Neural cell (in vitro differentiated cells): ENCODE measurements around the gene FHOD3. TPM values are rescaled to one million over a fixed set of nuclear protein-coding genes. Genes with fewer than 3 reads are reported as not detected.

ENCODE experiments used
- H2AFZ ChIP-seq: fragments of 200-600, 300-800 bp; sonication (generic), shearing (Covaris generic); 2 replicates; pipeline ENCODE4 v1.6.0; 2014; ENCODE audit warnings: low read depth, mild to moderate bottlenecking, antibody characterized with exemption, low read length, moderate library complexity
- H3F3A ChIP-seq: fragments of 200-600 bp; shearing (Covaris generic); 2 replicates; pipeline ENCODE4 v1.6.1; 2016; ENCODE audit warnings: mild to moderate bottlenecking, moderate library complexity, mixed read lengths, antibody characterized with exemption, low read length; ENCODE audit not compliant: insufficient read depth, poor library complexity, severe bottlenecking
- H3K27ac ChIP-seq: fragments of 200-600, 300-800 bp; sonication (generic), shearing (Covaris generic); 2 replicates; pipeline ENCODE4 v1.5.1; 2014; ENCODE audit warnings: mild to moderate bottlenecking, low read length, moderate library complexity
- H3K27me3 ChIP-seq: fragments of 300-800, 200-600 bp; sonication (generic), shearing (Covaris generic); 2 replicates; pipeline ENCODE4 v1.6.0; 2014; ENCODE audit warnings: mild to moderate bottlenecking, low read depth, low read length, moderate library complexity; ENCODE audit not compliant: insufficient read depth
- H3K36me3 ChIP-seq: fragments of 300-800, 200-600 bp; sonication (generic), shearing (Covaris generic); 2 replicates; pipeline ENCODE4 v1.5.1; 2014; ENCODE audit warnings: mild to moderate bottlenecking, antibody characterized with exemption, low read length, moderate library complexity; ENCODE audit not compliant: insufficient read depth
- H3K4me2 ChIP-seq: fragments of 300-800, 200-600 bp; sonication (generic), shearing (Covaris generic); 2 replicates; pipeline ENCODE4 v1.6.0; 2014; ENCODE audit warnings: mild to moderate bottlenecking, low read length
- H3K4me3 ChIP-seq: fragments of 300-800, 200-600 bp; sonication (generic), shearing (Covaris generic); 2 replicates; pipeline ENCODE4 v1.5.1; 2014; ENCODE audit warnings: mild to moderate bottlenecking, low read length, moderate library complexity
- H3K79me2 ChIP-seq: fragments of 200-600 bp; shearing (Covaris generic); replicated peaks from 2 replicates; pipeline ENCODE4 v1.6.0; 2014; ENCODE audit warnings: mild to moderate bottlenecking, low read length, moderate library complexity; ENCODE audit not compliant: insufficient read depth
- H3K9ac ChIP-seq: fragments of 300-800, 200-600 bp; sonication (generic), shearing (Covaris generic); 2 replicates; pipeline ENCODE4 v1.6.1; 2016; ENCODE audit warnings: mild to moderate bottlenecking, low read length, mixed read lengths
- H3K9me2 ChIP-seq: fragments of 200-600 bp; shearing (Covaris generic); 2 replicates; pipeline ENCODE4 v1.6.1; 2016; ENCODE audit warnings: mild to moderate bottlenecking, low read length, mixed read lengths; ENCODE audit not compliant: insufficient read depth
- H3K9me3 ChIP-seq: fragments of 200-600, 300-800 bp; sonication (generic), shearing (Covaris generic); 2 replicates; pipeline ENCODE4 v1.6.1; 2016; ENCODE audit warnings: mild to moderate bottlenecking, mixed run types, low read length, moderate library complexity, mixed read lengths
- H4K20me1 ChIP-seq: fragments of 200-600 bp; shearing (Covaris generic); 2 replicates; pipeline ENCODE4 v1.6.1; 2016; ENCODE audit warnings: mild to moderate bottlenecking, mixed run types; ENCODE audit not compliant: insufficient read depth
- EP300 ChIP-seq: fragments of 450-650 bp; conservative IDR thresholded peaks from 2 replicates; pipeline ENCODE4 v1.6.1; 2014; ENCODE audit warnings: antibody characterized with exemption, mild to moderate bottlenecking, moderate library complexity; ENCODE audit not compliant: poor library complexity, severe bottlenecking
- EZH2 ChIP-seq: fragments of 200-600, 300-800 bp; shearing (Covaris generic), sonication (generic); IDR thresholded peaks from 2 replicates; pipeline ENCODE4 v1.6.1; 2014; ENCODE audit warnings: antibody characterized with exemption, low read length, borderline replicate concordance, mild to moderate bottlenecking; ENCODE audit not compliant: insufficient read depth, poor library complexity, severe bottlenecking
- MXI1 ChIP-seq: fragments of 450-650 bp; conservative IDR thresholded peaks from 2 replicates; pipeline ENCODE4 v1.6.1; 2014; ENCODE audit warnings: antibody characterized with exemption, mild to moderate bottlenecking; ENCODE audit not compliant: poor library complexity, severe bottlenecking
- POLR2AphosphoS5 ChIP-seq: IDR thresholded peaks from 2 replicates; pipeline ENCODE4 v1.6.1; 2012
- RAD21 ChIP-seq: fragments of 450-650 bp; conservative IDR thresholded peaks from 2 replicates; pipeline ENCODE4 v1.6.1; 2014; ENCODE audit warnings: antibody characterized with exemption, mild to moderate bottlenecking, moderate library complexity
- REST ChIP-seq: IDR thresholded peaks from 2 replicates; pipeline ENCODE4 v1.6.1; 2012; ENCODE audit warnings: borderline replicate concordance
- SMC3 ChIP-seq: fragments of 450-650 bp; conservative IDR thresholded peaks from 2 replicates; pipeline ENCODE4 v1.6.1; 2014; ENCODE audit warnings: antibody characterized with exemption, mild to moderate bottlenecking, moderate library complexity; ENCODE audit not compliant: poor library complexity
- TAF1 ChIP-seq: IDR thresholded peaks from 2 replicates; pipeline ENCODE4 v1.6.1; 2012; ENCODE audit warnings: low read depth
- polyA plus RNA-seq: library from polyadenylated mRNA; depleted of rRNA; stranded (reverse); fragments of >200 nt; gene quantifications from 2 replicates; pipeline ENCODE4 v1.2.3, GENCODE V29; 2014
- TF ChIP-seq, protein P1 (sequence below): fragments of 450-650 bp; IDR thresholded peaks from 2 replicates; pipeline ENCODE4 v1.5.1; 2014; ENCODE audit warnings: antibody characterized with exemption, mild to moderate bottlenecking, moderate library complexity; ENCODE audit not compliant: poor library complexity, severe bottlenecking

Gene FHOD3
- polyA plus RNA-seq, 1 donor from 2014 or later = 19.4 TPM

- Histone ChIP-seq H3K36me3 (no peaks in the 10 kb centered on the region), H3K9ac (no peak overlapping the region), H3K4me3 (no peak overlapping the region), H3K27me3 (no peaks in the 10 kb centered on the region), H3K9me3 (no peaks in the 10 kb centered on the region), H3K9me2 (no peaks in the 10 kb centered on the region), H3K4me2 (no peak overlapping the region), H3F3A (no peaks in the 10 kb centered on the region), H3K79me2 (peaks cover 9% of the 10 kb centered on the region), H3K27ac (no peak overlapping the region), H4K20me1 (no peaks in the 10 kb centered on the region), H2AFZ (no peak overlapping the region)
- TF ChIP-seq RAD21 (no peak), EZH2 (no peak), REST (no peak), SMC3 (no peak), EP300 (no peak), POLR2AphosphoS5 (no peak), MXI1 (no peak), TAF1 (no peak)
- TF ChIP-seq, protein P1, sequence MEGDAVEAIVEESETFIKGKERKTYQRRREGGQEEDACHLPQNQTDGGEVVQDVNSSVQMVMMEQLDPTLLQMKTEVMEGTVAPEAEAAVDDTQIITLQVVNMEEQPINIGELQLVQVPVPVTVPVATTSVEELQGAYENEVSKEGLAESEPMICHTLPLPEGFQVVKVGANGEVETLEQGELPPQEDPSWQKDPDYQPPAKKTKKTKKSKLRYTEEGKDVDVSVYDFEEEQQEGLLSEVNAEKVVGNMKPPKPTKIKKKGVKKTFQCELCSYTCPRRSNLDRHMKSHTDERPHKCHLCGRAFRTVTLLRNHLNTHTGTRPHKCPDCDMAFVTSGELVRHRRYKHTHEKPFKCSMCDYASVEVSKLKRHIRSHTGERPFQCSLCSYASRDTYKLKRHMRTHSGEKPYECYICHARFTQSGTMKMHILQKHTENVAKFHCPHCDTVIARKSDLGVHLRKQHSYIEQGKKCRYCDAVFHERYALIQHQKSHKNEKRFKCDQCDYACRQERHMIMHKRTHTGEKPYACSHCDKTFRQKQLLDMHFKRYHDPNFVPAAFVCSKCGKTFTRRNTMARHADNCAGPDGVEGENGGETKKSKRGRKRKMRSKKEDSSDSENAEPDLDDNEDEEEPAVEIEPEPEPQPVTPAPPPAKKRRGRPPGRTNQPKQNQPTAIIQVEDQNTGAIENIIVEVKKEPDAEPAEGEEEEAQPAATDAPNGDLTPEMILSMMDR = no peak
Observed at GRCh38 chr18:36314754-36315153, 17.2 kb downstream of the FHOD3 start.

DNA sequence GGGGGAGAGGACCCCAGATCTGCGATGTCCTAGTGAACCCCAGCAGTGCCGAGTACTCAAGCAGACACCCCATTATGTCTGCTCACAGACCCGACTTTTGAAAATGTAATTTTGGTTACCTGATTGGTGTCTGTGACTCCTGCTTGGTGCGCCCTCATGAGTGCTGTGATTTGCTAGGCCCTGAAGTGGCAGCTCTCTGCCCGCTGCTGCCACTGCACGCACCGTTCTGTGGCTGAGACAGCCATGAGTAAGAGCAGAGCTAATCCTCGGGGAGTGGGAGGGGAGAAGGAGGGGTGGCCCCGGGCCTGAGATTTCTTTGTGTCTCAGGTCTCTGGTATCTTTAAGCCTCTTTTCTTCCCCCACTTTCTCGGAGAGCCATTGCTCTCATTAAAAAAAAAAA is 18.2 kb downstream of the FHOD3 start:
- peaks cover 9% of the 10 kb centered on the region for H3K79me2 ChIP-seq
- TF ChIP-seq REST (no peak), POLR2AphosphoS5 (no peak), RAD21 (no peak)
- TF ChIP-seq, protein P1 = no peak

More for the DNA sequence above, 18.2 kb downstream of the FHOD3 start:
- Histone ChIP-seq H3K27me3 (no peaks in the 10 kb centered on the region), H3K4me3 (no peak overlapping the region), H3K27ac (no peak overlapping the region), H3K36me3 (no peaks in the 10 kb centered on the region), H4K20me1 (no peaks in the 10 kb centered on the region), H3K9me3 (no peaks in the 10 kb centered on the region), H3K9me2 (no peaks in the 10 kb centered on the region), H2AFZ (no peak overlapping the region), H3K4me2 (no peak overlapping the region), H3K9ac (no peak overlapping the region), H3F3A (no peaks in the 10 kb centered on the region)
